Upper lobe of left lung (tissue), 6 donors: ENCODE data around the gene BCAM. TPM values are rescaled to one million over a fixed set of nuclear protein-coding genes. Genes with fewer than 3 reads are reported as not detected.
A peak's percentile ranks its signal among the peaks of the same experiment; 100 is the strongest.

Experiments used
- ATAC-seq, 2 donors: fragments of 200-7000 bp; cut with Tn5 transposase; one replicate each; pipeline ENCODE4 v1.9.1; 2022; ENCODE audit warnings: mild to moderate bottlenecking in 2 of 2, moderate library complexity in 2 of 2; ENCODE audit not compliant: low FRiP score in 2 of 2
- DNase-seq, 2 donors: peaks; one replicate each; pipeline ENCODE4 v3.0.0-alpha.2; 2019 to 2020
- H3K27ac ChIP-seq, 4 donors: fragments of 200-600 bp; sonication (generic); one replicate each; pipeline ENCODE4 v1.5.1; 2016 to 2019
- H3K27me3 ChIP-seq, 4 donors: fragments of 200-600 bp; sonication (generic); one replicate each; pipeline ENCODE4 v1.5.1; 2017 to 2019
- H3K36me3 ChIP-seq, 4 donors: fragments of 200-600 bp; sonication (generic); one replicate each; pipeline ENCODE4 v1.5.1; 2016 to 2019
- H3K4me1 ChIP-seq, 4 donors: fragments of 200-600 bp; sonication (generic); one replicate each; pipeline ENCODE4 v1.5.1; 2018 to 2019
- H3K4me3 ChIP-seq, 4 donors: fragments of 200-600 bp; sonication (generic); one replicate each; pipeline ENCODE4 v1.5.1; 2017 to 2019; ENCODE audit warnings: mild to moderate bottlenecking in 2 of 4, moderate library complexity in 1 of 4
- H3K9me3 ChIP-seq, 4 donors: fragments of 200-600 bp; sonication (generic); one replicate each; pipeline ENCODE4 v1.5.1; 2018 to 2019
- CTCF ChIP-seq, 6 experiments: fragments of 450-650 bp in 4 of 6; fragments of 200-600 bp in 2 of 6; sonication (generic) in 2 of 6; IDR thresholded peaks; one replicate each; pipeline ENCODE4 v1.5.1; 2016 to 2019; ENCODE audit warnings: antibody characterized with exemption in 6 of 6
- EP300 ChIP-seq, 4 donors: sonication (generic); formaldehyde crosslinking; IDR thresholded peaks; one replicate each; pipeline ENCODE4 v1.5.1; 2017; ENCODE audit warnings: antibody characterized with exemption in 4 of 4, control low read depth in 2 of 4
- POLR2A ChIP-seq, 4 donors: fragments of 450-650 bp; IDR thresholded peaks; one replicate each; pipeline ENCODE4 v1.5.1; 2016 to 2017; ENCODE audit warnings: antibody characterized with exemption in 4 of 4, mild to moderate bottlenecking in 2 of 4
- POLR2AphosphoS5 ChIP-seq, 2 donors: sonication (generic); formaldehyde crosslinking; IDR thresholded peaks; one replicate each; pipeline ENCODE4 v1.5.1; 2017; ENCODE audit warnings: antibody characterized with exemption in 2 of 2
- WGBS, 2 donors: methylation state at CpG; one replicate each; pipeline ENCODE4 v1.1.5; 2017 to 2018; 5-methylcytosine and 5-hydroxymethylcytosine counted together
- total RNA-seq, 6 donors: library from RNA; depleted of rRNA in 4 of 6; stranded (reverse); fragments of >200 nt in 4 of 6; gene quantifications; one replicate each; pipeline versions ENCODE4 v1.1.0 to v1.2.1, GENCODE V29; 2016 to 2021
- donor health status: DM: no; HTN: no; CAD: no; lungs with moderate emphysema.
- donor health status: DM: no; HTN: yes; CAD: no; lungs with severe emphysema.

Gene BCAM
- total RNA-seq, 6 donors from 2014 or later = 246 to 557 (median 274) TPM

GRCh38 chr19:44816301-44816700 lies 7.4 kb downstream of the BCAM start:
- DNase-seq = no peak
- Histone ChIP-seq H3K9me3 (no peaks in the 10 kb centered on the region), H3K4me1 (peaks cover 4 to 12% (median 5%) of the 10 kb centered on the region in 4 donors), H3K4me3 (no peak overlapping the region), H3K36me3 (peaks cover 6 to 48% (median 21%) of the 10 kb centered on the region in 4 donors), H3K27me3 (no peaks in the 10 kb centered on the region), H3K27ac (no peak overlapping the region)
- TF ChIP-seq POLR2AphosphoS5 (IDR thresholded peaks at IDR 0.05) (no peak), EP300 (IDR thresholded peaks at IDR 0.05) (no peak), POLR2A (IDR thresholded peaks at IDR 0.05) (no peak)
- no peak for ATAC-seq
- WGBS, 2 donors = 65 to 83% methylated on average over 2 of the region's 2 CpGs

- TF ChIP-seq POLR2A (IDR thresholded peaks at IDR 0.05) = no peak
- no peak for TF ChIP-seq EP300 (IDR thresholded peaks at IDR 0.05)
- TF ChIP-seq POLR2AphosphoS5 (IDR thresholded peaks at IDR 0.05) = no peak
- no peak for TF ChIP-seq CTCF (IDR thresholded peaks at IDR 0.05)
- WGBS, 2 donors = 90 to 94% methylated on average over 8 of the region's 8 CpGs
- ATAC-seq (no peak), DNase-seq (no peak)
- no peak overlapping the region for H3K4me3 ChIP-seq
- H3K9me3 ChIP-seq = no peaks in the 10 kb centered on the region
- H3K27me3 ChIP-seq = no peaks in the 10 kb centered on the region
- H3K27ac ChIP-seq = no peak overlapping the region
- peaks cover 6 to 41% (median 21%) of the 10 kb centered on the region in 4 donors for H3K36me3 ChIP-seq
- H3K4me1 ChIP-seq = peaks cover 4 to 17% (median 7%) of the 10 kb centered on the region in 4 donors
Observed at GRCh38 chr19:44817725-44818465, 9.0 kb downstream of the BCAM start.

- Histone ChIP-seq H3K27ac (no peak overlapping the region), H3K4me1 (peaks cover 4 to 21% (median 10%) of the 10 kb centered on the region in 4 donors), H3K4me3 (no peak overlapping the region), H3K27me3 (no peaks in the 10 kb centered on the region), H3K36me3 (peaks cover 6 to 35% (median 18%) of the 10 kb centered on the region in 4 donors), H3K9me3 (no peaks in the 10 kb centered on the region)
- DNase-seq = no peak
- 92% methylated on average over 19 to 20 of the region's 20 CpGs for WGBS, 2 donors
- TF ChIP-seq POLR2AphosphoS5 (IDR thresholded peaks at IDR 0.05) = no peak
- TF ChIP-seq POLR2A (IDR thresholded peaks at IDR 0.05) = no peak
- TF ChIP-seq CTCF (IDR thresholded peaks at IDR 0.05) = no peak
- TF ChIP-seq EP300 (IDR thresholded peaks at IDR 0.05) = no peak
- no peak for ATAC-seq
Observed at GRCh38 chr19:44818466-44819031, 9.6 kb downstream of the BCAM start.

- Histone ChIP-seq H3K4me1 (peaks cover 4 to 21% (median 10%) of the 10 kb centered on the region in 4 donors), H3K27me3 (no peaks in the 10 kb centered on the region)
Observed at GRCh38 chr19:44819246-44819832, 10.4 kb downstream of the BCAM start.

More at GRCh38 chr19:44819246-44819832, 10.4 kb downstream of the BCAM start:
- Histone ChIP-seq H3K36me3 (peaks cover 0 to 27% (median 14%) of the 10 kb centered on the region in 4 donors), H3K4me3 (no peak overlapping the region), H3K27ac (peak overlapping the region in 2 of 4 donors; percentile 5 to 69), H3K9me3 (no peaks in the 10 kb centered on the region)
- DNase-seq = no peak
- no peak for TF ChIP-seq EP300 (IDR thresholded peaks at IDR 0.05)
- TF ChIP-seq POLR2A (IDR thresholded peaks at IDR 0.05) = no peak
- TF ChIP-seq CTCF (IDR thresholded peaks at IDR 0.05) = no peak
- TF ChIP-seq POLR2AphosphoS5 (IDR thresholded peaks at IDR 0.05) = no peak
- no peak for ATAC-seq
- 95 to 96% methylated on average over 25 to 26 of the region's 28 CpGs for WGBS, 2 donors
